LNCaP clone FGC (cell line): ENCODE results near the gene RBM33.

ENCODE experiments used
- DNase-seq: peaks from one replicate; pipeline ENCODE4 v3.0.0-alpha.2; 2011; ENCODE audit warnings: low read depth
- H3K4me3 ChIP-seq: 2 replicates; pipeline ENCODE4 v1.5.1; 2011; ENCODE audit warnings: mild to moderate bottlenecking, low read depth, low read length, control low read depth
- CTCF ChIP-seq: IDR thresholded peaks from 2 replicates; pipeline ENCODE4 v1.5.1; 2012; ENCODE audit warnings: mild to moderate bottlenecking; ENCODE audit not compliant: control insufficient read depth, insufficient read depth; ENCODE audit errors: extremely low read depth

RBM33 gene

GRCh38 chr7:155692317-155692716, 47.9 kb downstream of the RBM33 start:
- TF ChIP-seq CTCF, result no peak
- no peak for DNase-seq
- no peak overlapping the region for H3K4me3 ChIP-seq

- no peak for TF ChIP-seq CTCF
- no peak overlapping the region for H3K4me3 ChIP-seq
- no peak for DNase-seq
Observed at GRCh38 chr7:155693826-155694225, 49.4 kb downstream of the RBM33 start.

GRCh38 chr7:155694851-155695250, 50.4 kb downstream of the RBM33 start:
- no peak for TF ChIP-seq CTCF
- H3K4me3 ChIP-seq, result no peak overlapping the region
- DNase-seq, result no peak

GRCh38 chr7:155696747-155697146, 52.3 kb downstream of the RBM33 start:
- no peak overlapping the region for H3K4me3 ChIP-seq
- no peak for TF ChIP-seq CTCF
- no peak for DNase-seq

- no peak for DNase-seq
- no peak for TF ChIP-seq CTCF
- H3K4me3 ChIP-seq, result no peak overlapping the region
Observed at GRCh38 chr7:155698633-155699032, 54.2 kb downstream of the RBM33 start.

GRCh38 chr7:155699180-155699579, 54.7 kb downstream of the RBM33 start:
- H3K4me3 ChIP-seq, result no peak overlapping the region
- TF ChIP-seq CTCF, result no peak
- DNase-seq, result no peak

- DNase-seq, result no peak
- TF ChIP-seq CTCF, result no peak
- H3K4me3 ChIP-seq, result no peak overlapping the region
Observed at GRCh38 chr7:155700847-155701246, 56.4 kb downstream of the RBM33 start.
